ENCODE data around the gene IER3. TPM values are rescaled to one million over a fixed set of nuclear protein-coding genes. Genes with fewer than 3 reads are reported as not detected.

IER3 gene
- polyA plus RNA-seq, 3 donors = 30.6 to 188 (median 53.2) TPM

- TF ChIP-seq, protein P1, sequence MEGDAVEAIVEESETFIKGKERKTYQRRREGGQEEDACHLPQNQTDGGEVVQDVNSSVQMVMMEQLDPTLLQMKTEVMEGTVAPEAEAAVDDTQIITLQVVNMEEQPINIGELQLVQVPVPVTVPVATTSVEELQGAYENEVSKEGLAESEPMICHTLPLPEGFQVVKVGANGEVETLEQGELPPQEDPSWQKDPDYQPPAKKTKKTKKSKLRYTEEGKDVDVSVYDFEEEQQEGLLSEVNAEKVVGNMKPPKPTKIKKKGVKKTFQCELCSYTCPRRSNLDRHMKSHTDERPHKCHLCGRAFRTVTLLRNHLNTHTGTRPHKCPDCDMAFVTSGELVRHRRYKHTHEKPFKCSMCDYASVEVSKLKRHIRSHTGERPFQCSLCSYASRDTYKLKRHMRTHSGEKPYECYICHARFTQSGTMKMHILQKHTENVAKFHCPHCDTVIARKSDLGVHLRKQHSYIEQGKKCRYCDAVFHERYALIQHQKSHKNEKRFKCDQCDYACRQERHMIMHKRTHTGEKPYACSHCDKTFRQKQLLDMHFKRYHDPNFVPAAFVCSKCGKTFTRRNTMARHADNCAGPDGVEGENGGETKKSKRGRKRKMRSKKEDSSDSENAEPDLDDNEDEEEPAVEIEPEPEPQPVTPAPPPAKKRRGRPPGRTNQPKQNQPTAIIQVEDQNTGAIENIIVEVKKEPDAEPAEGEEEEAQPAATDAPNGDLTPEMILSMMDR (IDR thresholded peaks at IDR 0.05) = no peak
- Histone ChIP-seq H3K79me2 (ENCODE audit: insufficient read depth, low read length) (peaks cover 86% of the 10 kb centered on the region), H3K4me1 (ENCODE audit: control insufficient read depth in 1 of 2, insufficient read depth in 2 of 2, low read length in 2 of 2) (peaks cover 48 to 67% of the 10 kb centered on the region in 2 donors), H2AFZ (ENCODE audit: insufficient read depth, low read depth, low read length, poor library complexity, severe bottlenecking) (peak within 1 kb of the TSS; percentile 60), H3K27me3 (ENCODE audit: control insufficient read depth in 2 of 2, insufficient read depth in 2 of 2, low read length in 2 of 2) (no peaks in the 10 kb centered on the region), H3K9me3 (replicated peaks in 1 of 2; ENCODE audit: control insufficient read depth in 1 of 2, insufficient read depth in 1 of 2, low read length in 2 of 2) (no peaks in the 10 kb centered on the region), H3K4me2 (replicated peaks; ENCODE audit: extremely low read depth, low read length, poor library complexity, severe bottlenecking) (peak within 1 kb of the TSS; percentile 99), H3K36me3 (replicated peaks in 1 of 2; ENCODE audit: control insufficient read depth in 1 of 2, insufficient read depth in 2 of 2, low read length in 2 of 2) (peaks cover 24 to 26% of the 10 kb centered on the region in 2 donors), H4K20me1 (ENCODE audit: insufficient read depth, low read length) (peaks cover 37% of the 10 kb centered on the region), H3K9ac (ENCODE audit: insufficient read depth, low read length, poor library complexity, severe bottlenecking) (peak within 1 kb of the TSS; percentile 62), H3K27ac (ENCODE audit: low read depth in 1 of 2, low read length in 2 of 2) (peak within 1 kb of the TSS; percentile 78 to 85), H3K4me3 (replicated peaks in 1 of 3; ENCODE audit: low read depth in 2 of 3, low read length in 3 of 3) (peak within 1 kb of the TSS; percentile 89 to 99 (median 99))
- Mint-ChIP-seq H3K27me3 (ENCODE audit: low read depth in 3 of 3) (no peaks in the 10 kb centered on the region), H3K4me3 (peak within 1 kb of the TSS; percentile 97 to 98), H3K9me3 (no peaks in the 10 kb centered on the region), H3K4me1 (peaks cover 51% of the 10 kb centered on the region), H3K36me3 (peaks cover 25 to 30% of the 10 kb centered on the region in 2 donors), H3K27ac (peak within 1 kb of the TSS; percentile 90 to 99 (median 97))
- peak; percentile 96 to 98 (median 96) for DNase-seq
- WGBS (ENCODE audit: insufficient coverage) = 0% methylated on average over 34 of the region's 38 CpGs
- intact Hi-C loops (cut with micrococcal nuclease) = loop anchor here (2.0 to 10.0 kb wide), 5 partner anchors 33 to 238 kb away; partner anchors contain the start of genes MRPS18B (in 2 of the 2), PPP1R10 (in 2 of the 2), HLA-E (in 1 of the 2) and PPP1R18 (in 1 of the 2)
Observed at GRCh38 chr6:30719791-30720737, 24.3 kb downstream of the IER3 start, which contains the start of gene TUBB. TUBB (plus strand) TSS chr6:30720352; CDS start chr6:30720507, 155 bp downstream.

DNA sequence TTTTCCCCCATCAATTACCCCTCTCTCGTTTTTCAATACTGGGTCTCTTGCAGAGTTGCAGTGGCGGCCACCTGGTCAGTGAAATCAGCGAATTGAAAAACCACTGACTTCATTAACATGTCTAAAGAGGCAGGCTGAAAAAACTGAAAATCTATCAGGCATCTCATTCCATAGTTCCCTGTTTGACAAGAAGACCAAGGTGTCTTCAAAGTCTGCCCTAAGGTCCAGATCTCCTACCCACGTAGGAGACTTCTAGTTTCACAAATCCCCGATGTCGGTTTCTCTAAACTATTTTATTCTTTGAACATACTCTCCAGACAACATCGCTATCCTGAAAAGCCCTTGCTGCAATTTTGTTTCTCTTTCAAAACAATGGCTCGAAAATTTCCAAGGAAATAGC lies 25.0 kb downstream of the IER3 start:
- DNase-seq = no peak
- H3K36me3 Mint-ChIP-seq = peaks cover 24 to 30% of the 10 kb centered on the region in 2 donors
- H3K9ac ChIP-seq (ENCODE audit: insufficient read depth, low read length, poor library complexity, severe bottlenecking) = no peak overlapping the region
- H3K4me1 ChIP-seq (ENCODE audit: control insufficient read depth in 1 of 2, insufficient read depth in 2 of 2, low read length in 2 of 2) = peaks cover 45 to 63% of the 10 kb centered on the region in 2 donors
- peaks cover 45% of the 10 kb centered on the region for H3K4me1 Mint-ChIP-seq
- no peaks in the 10 kb centered on the region for H3K27me3 ChIP-seq (ENCODE audit: control insufficient read depth in 2 of 2, insufficient read depth in 2 of 2, low read length in 2 of 2)
- H2AFZ ChIP-seq (ENCODE audit: insufficient read depth, low read depth, low read length, poor library complexity, severe bottlenecking) = peak overlapping the region; percentile 60
- intact Hi-C loops (cut with micrococcal nuclease) = loop anchor here in 1 of 2 donors (2.0 kb wide), 1 partner anchor 103 kb away; the partner anchor contains the start of genes MRPS18B and PPP1R10
- TF ChIP-seq, protein P1 (IDR thresholded peaks at IDR 0.05) = no peak
- peaks cover 79% of the 10 kb centered on the region for H3K79me2 ChIP-seq (ENCODE audit: insufficient read depth, low read length)
- peak overlapping the region; percentile 99 for H3K4me2 ChIP-seq (replicated peaks; ENCODE audit: extremely low read depth, low read length, poor library complexity, severe bottlenecking)
- peaks cover 0 to 1% (median 0%) of the 10 kb centered on the region in 3 donors for H3K27me3 Mint-ChIP-seq (ENCODE audit: low read depth in 3 of 3)
- H3K4me3 Mint-ChIP-seq = peak overlapping the region; percentile 97 to 98
- 13% methylated on average over 8 of the region's 8 CpGs for WGBS (ENCODE audit: insufficient coverage)
- H3K4me3 ChIP-seq (replicated peaks in 1 of 3; ENCODE audit: low read depth in 2 of 3, low read length in 3 of 3) = peak overlapping the region; percentile 65 to 99 (median 89)
- peaks cover 30% of the 10 kb centered on the region for H4K20me1 ChIP-seq (ENCODE audit: insufficient read depth, low read length)
- no peaks in the 10 kb centered on the region for H3K9me3 ChIP-seq (replicated peaks in 1 of 2; ENCODE audit: control insufficient read depth in 1 of 2, insufficient read depth in 1 of 2, low read length in 2 of 2)
- peak overlapping the region; percentile 90 to 98 (median 95) for H3K27ac Mint-ChIP-seq
- no peaks in the 10 kb centered on the region for H3K9me3 Mint-ChIP-seq
- H3K36me3 ChIP-seq (replicated peaks in 1 of 2; ENCODE audit: control insufficient read depth in 1 of 2, insufficient read depth in 2 of 2, low read length in 2 of 2) = peaks cover 17 to 19% of the 10 kb centered on the region in 2 donors
- peak overlapping the region; percentile 77 to 84 for H3K27ac ChIP-seq (ENCODE audit: low read depth in 1 of 2, low read length in 2 of 2)
